HG03520 (cell line): ENCODE results near the gene ELP1.
A peak's percentile ranks its signal among the peaks of the same experiment; 100 is the strongest.
"Not testable (repeated sequence)": the region's sequence is repeated elsewhere in the genome, so short reads cannot be mapped to it uniquely, and the experiment has no call there.

ENCODE experiments used
- ATAC-seq: cut with Tn5 transposase; IDR thresholded peaks from one replicate; pipeline ENCODE4 v1.9.1; 2021; ENCODE audit warnings: mild to moderate bottlenecking, moderate library complexity; ENCODE audit not compliant: unreplicated experiment

ELP1 gene

GRCh38 chr9:108933718-108934322, at the start of gene ELP1:
TSS of gene ELP1 (minus strand) at chr9:108934124. CDS start at chr9:108931146, 2,978 bp downstream.
- ATAC-seq = peak; percentile 83

GRCh38 chr9:108980893-108981292, 47.0 kb upstream of the ELP1 start:
- ATAC-seq = no peak

- ATAC-seq = no peak
Measured at GRCh38 chr9:108978205-108978604, 44.3 kb upstream of the ELP1 start.

GRCh38 chr9:108973895-108974294, 40.0 kb upstream of the ELP1 start:
- no peak for ATAC-seq

GRCh38 chr9:108972626-108973209, 38.8 kb upstream of the ELP1 start:
- ATAC-seq = no peak

- ATAC-seq = no peak
Measured at GRCh38 chr9:108972186-108972585, 38.3 kb upstream of the ELP1 start.

GRCh38 chr9:108971392-108971791, 37.5 kb upstream of the ELP1 start:
- ATAC-seq = not testable (repeated sequence)

GRCh38 chr9:108967916-108968315, 34.0 kb upstream of the ELP1 start:
- no peak for ATAC-seq

- no peak for ATAC-seq
Measured at GRCh38 chr9:108963459-108964143, 29.7 kb upstream of the ELP1 start.

GRCh38 chr9:108961151-108961550, 27.2 kb upstream of the ELP1 start:
- no peak for ATAC-seq

GRCh38 chr9:108960331-108960730, 26.4 kb upstream of the ELP1 start:
- no peak for ATAC-seq

GRCh38 chr9:108956631-108957026, 22.7 kb upstream of the ELP1 start:
- ATAC-seq = no peak

GRCh38 chr9:108956022-108956630, 22.2 kb upstream of the ELP1 start:
- no peak for ATAC-seq

- no peak for ATAC-seq
Measured at GRCh38 chr9:108953983-108954574, 20.2 kb upstream of the ELP1 start.

- no peak for ATAC-seq
Measured at GRCh38 chr9:108951578-108951977, 17.7 kb upstream of the ELP1 start.

GRCh38 chr9:108950168-108950567, 16.2 kb upstream of the ELP1 start:
- no peak for ATAC-seq

- ATAC-seq = no peak
Measured at GRCh38 chr9:108939975-108940374, 6.1 kb upstream of the ELP1 start.

- no peak for ATAC-seq
Measured at GRCh38 chr9:108937561-108938305, 3.8 kb upstream of the ELP1 start.

- peak; percentile 84 for ATAC-seq
Measured at GRCh38 chr9:108934323-108934893, 484 bp upstream of the ELP1 start, which contains the start of gene ABITRAM. TSS of gene ABITRAM (plus strand) at chr9:108934400. CDS start at chr9:108934487, 87 bp downstream.

- no peak for ATAC-seq
Measured at GRCh38 chr9:108933231-108933717, 650 bp downstream of the ELP1 start.
